ENCODE measurements around the gene PLEKHA8. TPM values are rescaled to one million over a fixed set of nuclear protein-coding genes. Genes with fewer than 3 reads are reported as not detected.

Gene PLEKHA8
- total RNA-seq, 4 donors from 2014 or later: 5.7 to 12.4 (median 7.2) TPM

DNA sequence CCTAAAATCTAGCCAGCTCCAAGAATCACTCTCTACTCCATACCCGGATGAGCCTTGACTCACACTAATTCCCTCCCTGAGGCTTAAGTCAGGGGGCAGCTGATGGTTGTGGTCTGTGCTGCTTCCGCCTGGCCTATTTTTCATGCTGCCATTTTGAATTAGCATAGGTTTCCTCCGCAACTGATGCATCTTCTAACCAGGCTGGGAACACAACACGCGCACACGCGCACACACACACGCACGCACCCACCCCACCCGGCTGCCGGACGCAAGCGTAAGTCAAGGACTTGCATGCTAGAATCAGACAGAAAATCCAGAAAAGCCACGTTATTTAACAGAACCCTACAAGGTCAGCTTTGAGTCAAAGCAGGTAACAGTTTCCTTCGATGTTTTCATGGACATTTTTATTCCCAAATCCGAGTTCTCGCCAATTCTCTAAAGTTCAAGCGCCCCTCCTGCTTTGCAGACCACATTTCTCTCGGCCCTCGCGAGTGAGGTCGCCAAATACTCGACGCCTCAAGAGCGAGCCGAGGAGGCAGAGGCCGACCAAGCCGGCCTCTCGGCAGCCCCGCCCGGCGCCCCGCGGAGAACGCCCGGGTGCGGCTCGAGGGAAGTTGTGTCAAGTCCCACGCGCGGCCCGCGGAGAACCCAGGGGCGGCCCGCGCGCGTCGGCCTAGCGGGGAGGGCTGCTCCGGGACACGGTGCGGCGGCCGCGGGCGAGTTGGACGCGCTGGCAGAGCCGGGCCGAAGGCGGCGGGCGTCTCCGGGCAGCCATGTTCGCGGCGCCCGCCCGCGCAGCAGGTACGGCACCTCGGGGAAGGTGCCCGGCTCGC is 39.6 kb upstream of the PLEKHA8 start:
- Histone ChIP-seq H3K9me3 (no peaks in the 10 kb centered on the region), H3K27ac (peak overlapping the region; percentile 93), H3K36me3 (no peaks in the 10 kb centered on the region), H3K27me3 (no peaks in the 10 kb centered on the region), H3K4me1 (peaks cover 24% of the 10 kb centered on the region), H3K4me3 (peak overlapping the region; percentile 98)
- WGBS: 30% methylated on average over 18 of the region's 75 CpGs
- TF ChIP-seq, protein P1, sequence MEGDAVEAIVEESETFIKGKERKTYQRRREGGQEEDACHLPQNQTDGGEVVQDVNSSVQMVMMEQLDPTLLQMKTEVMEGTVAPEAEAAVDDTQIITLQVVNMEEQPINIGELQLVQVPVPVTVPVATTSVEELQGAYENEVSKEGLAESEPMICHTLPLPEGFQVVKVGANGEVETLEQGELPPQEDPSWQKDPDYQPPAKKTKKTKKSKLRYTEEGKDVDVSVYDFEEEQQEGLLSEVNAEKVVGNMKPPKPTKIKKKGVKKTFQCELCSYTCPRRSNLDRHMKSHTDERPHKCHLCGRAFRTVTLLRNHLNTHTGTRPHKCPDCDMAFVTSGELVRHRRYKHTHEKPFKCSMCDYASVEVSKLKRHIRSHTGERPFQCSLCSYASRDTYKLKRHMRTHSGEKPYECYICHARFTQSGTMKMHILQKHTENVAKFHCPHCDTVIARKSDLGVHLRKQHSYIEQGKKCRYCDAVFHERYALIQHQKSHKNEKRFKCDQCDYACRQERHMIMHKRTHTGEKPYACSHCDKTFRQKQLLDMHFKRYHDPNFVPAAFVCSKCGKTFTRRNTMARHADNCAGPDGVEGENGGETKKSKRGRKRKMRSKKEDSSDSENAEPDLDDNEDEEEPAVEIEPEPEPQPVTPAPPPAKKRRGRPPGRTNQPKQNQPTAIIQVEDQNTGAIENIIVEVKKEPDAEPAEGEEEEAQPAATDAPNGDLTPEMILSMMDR (IDR thresholded peaks at IDR 0.05): no peak
- TF ChIP-seq POLR2A (IDR thresholded peaks at IDR 0.05): peak in 1 of 2 donors; percentile 37
- peak; percentile 74 to 83 for DNase-seq (ENCODE audit: low spot score in 2 of 2)

DNA sequence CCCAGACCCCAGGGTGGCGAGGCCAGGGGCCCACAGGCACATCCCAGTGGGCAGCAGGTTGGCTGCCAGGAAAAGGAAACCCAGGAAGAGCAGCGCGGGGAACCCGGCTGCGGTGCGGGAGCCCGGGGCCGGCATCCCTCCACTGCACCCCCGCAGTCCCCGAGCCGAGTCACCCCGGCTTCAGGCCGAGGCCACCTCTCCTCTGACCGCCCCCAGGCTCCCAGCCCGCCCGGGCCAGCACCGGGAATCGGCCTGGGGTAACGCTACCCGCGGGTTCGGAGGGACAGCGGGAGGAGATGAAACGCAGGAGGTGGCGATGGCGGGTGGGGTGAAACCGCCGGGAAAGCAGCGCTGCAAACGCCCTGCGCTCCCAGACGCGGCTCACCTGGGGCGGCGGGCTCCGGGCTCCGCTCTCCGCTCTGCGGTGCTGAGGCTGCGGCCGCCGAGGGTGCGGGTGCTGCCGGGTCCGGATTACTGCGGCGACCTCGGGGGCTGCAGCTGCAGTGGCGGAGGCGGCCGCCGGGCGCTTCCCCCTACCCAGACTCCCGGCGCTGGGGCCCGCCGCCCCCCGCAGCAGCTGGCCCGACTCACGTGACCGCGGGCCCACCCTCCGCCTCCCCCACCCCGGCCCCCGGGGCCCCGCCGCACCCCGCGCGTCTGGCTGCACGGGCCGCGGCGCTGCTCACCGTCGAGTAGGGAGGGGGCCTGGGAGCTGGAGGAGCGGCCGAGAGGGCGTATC is 38.8 kb upstream of the PLEKHA8 start, which contains the start of gene SCRN1:
TSS of gene SCRN1 (minus strand) at position 545 of the 739 bp plus-strand sequence. CDS start 20,734 bp downstream, outside the sequence.
- TF ChIP-seq POLR2AphosphoS5 (IDR thresholded peaks at IDR 0.05) (no peak), EP300 (IDR thresholded peaks at IDR 0.05) (no peak), POLR2A (IDR thresholded peaks at IDR 0.05) (no peak)
- TF ChIP-seq, protein P1 (IDR thresholded peaks at IDR 0.05): peak in 1 of 2 donors; percentile 9
- no peak for DNase-seq (ENCODE audit: low spot score in 2 of 2)
- no peaks in the 10 kb centered on the region for H3K9me3 ChIP-seq
- peak within 1 kb of the TSS; percentile 93 for H3K27ac ChIP-seq
- H3K27me3 ChIP-seq: no peaks in the 10 kb centered on the region
- peak within 1 kb of the TSS; percentile 98 for H3K4me3 ChIP-seq
- peaks cover 24% of the 10 kb centered on the region for H3K4me1 ChIP-seq
- no peaks in the 10 kb centered on the region for H3K36me3 ChIP-seq
- 0% methylated on average over 4 of the region's 79 CpGs for WGBS

DNA sequence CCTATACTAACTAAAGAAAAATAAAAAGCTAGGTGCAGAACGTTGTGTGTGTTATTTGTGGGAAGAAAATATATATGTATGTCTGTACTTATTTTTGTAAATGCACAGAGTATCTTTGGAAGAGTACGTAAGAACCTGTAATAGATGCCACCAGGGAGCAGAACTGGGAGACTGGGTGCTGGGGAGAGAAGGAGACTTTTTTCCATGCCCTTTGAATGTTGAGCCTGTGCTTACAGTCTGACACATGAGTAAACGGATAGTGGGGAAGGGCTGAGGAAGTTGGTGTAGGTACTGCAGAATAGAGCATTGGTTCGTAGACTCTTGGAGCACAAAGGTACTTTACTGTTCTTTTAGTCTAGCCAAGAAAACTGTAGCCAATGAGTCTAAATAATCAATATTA is 37.3 kb upstream of the PLEKHA8 start:
- DNase-seq (ENCODE audit: low spot score in 2 of 2): no peak
- Histone ChIP-seq H3K27ac (no peak overlapping the region), H3K27me3 (no peaks in the 10 kb centered on the region), H3K36me3 (no peaks in the 10 kb centered on the region), H3K4me3 (no peak overlapping the region), H3K4me1 (peaks cover 24% of the 10 kb centered on the region), H3K9me3 (no peaks in the 10 kb centered on the region)
- 80% methylated on average over 4 of the region's 4 CpGs for WGBS
- TF ChIP-seq POLR2A (IDR thresholded peaks at IDR 0.05) (no peak), EP300 (IDR thresholded peaks at IDR 0.05) (no peak), POLR2AphosphoS5 (IDR thresholded peaks at IDR 0.05) (no peak)
- TF ChIP-seq, protein P1 (IDR thresholded peaks at IDR 0.05): no peak

DNA sequence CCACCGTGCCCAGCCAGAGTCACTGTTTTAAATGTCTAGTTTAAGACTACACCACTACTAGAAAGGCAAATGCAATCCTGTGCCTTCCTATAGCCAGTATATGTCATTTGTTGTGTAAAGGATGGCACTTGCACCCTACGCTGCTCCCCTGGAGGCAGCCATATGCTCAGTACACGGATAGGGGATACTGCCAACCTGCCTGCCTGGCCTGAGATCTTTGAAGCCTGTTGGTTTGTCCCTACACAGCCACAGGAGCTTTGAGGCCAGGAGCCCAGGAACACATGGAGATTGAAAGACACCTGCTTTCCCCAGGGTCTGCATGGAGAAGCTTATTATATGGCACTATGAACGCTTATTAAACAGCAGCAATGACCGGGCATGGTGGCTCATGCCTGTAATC is 36.3 kb upstream of the PLEKHA8 start:
- no peak overlapping the region for H3K27ac ChIP-seq
- H3K9me3 ChIP-seq: no peaks in the 10 kb centered on the region
- no peaks in the 10 kb centered on the region for H3K27me3 ChIP-seq
- peaks cover 24% of the 10 kb centered on the region for H3K4me1 ChIP-seq
- H3K36me3 ChIP-seq: no peaks in the 10 kb centered on the region
- TF ChIP-seq POLR2A (IDR thresholded peaks at IDR 0.05): no peak
- TF ChIP-seq, protein P1 (IDR thresholded peaks at IDR 0.05): no peak
- no peak for DNase-seq (ENCODE audit: low spot score in 2 of 2)
- no peak overlapping the region for H3K4me3 ChIP-seq
- 96% methylated on average over 5 of the region's 5 CpGs for WGBS

DNA sequence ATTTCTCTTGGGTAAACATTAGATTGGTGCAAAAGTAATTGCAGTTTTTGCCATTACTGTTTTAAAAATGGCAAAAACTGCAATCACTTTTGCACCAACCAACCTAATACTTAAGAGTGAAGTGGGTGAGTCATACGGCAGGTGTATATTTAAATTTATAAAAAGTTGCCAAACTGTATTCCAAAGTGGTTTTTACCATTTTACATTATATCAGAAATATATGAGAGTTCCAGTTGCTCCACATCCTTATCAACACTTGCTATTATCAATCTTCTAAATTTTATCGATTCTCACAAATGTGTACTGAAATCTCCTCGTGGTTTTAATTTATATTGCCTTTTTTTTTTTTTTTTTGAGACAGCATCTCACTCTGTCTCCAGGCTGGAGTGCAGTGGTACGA is 35.1 kb upstream of the PLEKHA8 start:
- Histone ChIP-seq H3K4me1 (peaks cover 15% of the 10 kb centered on the region), H3K27ac (no peak overlapping the region), H3K36me3 (no peaks in the 10 kb centered on the region), H3K9me3 (no peaks in the 10 kb centered on the region), H3K4me3 (no peak overlapping the region), H3K27me3 (no peaks in the 10 kb centered on the region)
- no peak for DNase-seq (ENCODE audit: low spot score in 2 of 2)
- no peak for TF ChIP-seq POLR2A (IDR thresholded peaks at IDR 0.05)
- TF ChIP-seq, protein P1 (IDR thresholded peaks at IDR 0.05): no peak
- TF ChIP-seq EP300 (IDR thresholded peaks at IDR 0.05): no peak
- no peak for TF ChIP-seq POLR2AphosphoS5 (IDR thresholded peaks at IDR 0.05)
- WGBS: 90% methylated on average over 4 of the region's 4 CpGs

Measured in suprapubic skin (tissue), 4 donors.